ENCODE results near the gene TCEAL8.

Gene TCEAL8

GRCh38 chrX:103254921-103255493, at the start of gene TCEAL8:
Gene TCEAL8, minus strand, starts transcription at chrX:103255155. Its CDS starts 1,176 bp downstream, at chrX:103253979.
- DNase-seq (ENCODE audit: low read depth, low spot score): peak; percentile 82
- peak within 1 kb of the TSS; percentile 83 for H3K4me3 ChIP-seq (ENCODE audit: insufficient read length, low read depth)
- H3K4me1 ChIP-seq (ENCODE audit: insufficient read depth, insufficient read length): no peaks in the 10 kb centered on the region
- no peaks in the 10 kb centered on the region for H3K27me3 ChIP-seq (ENCODE audit: insufficient read depth, insufficient read length)
- no peaks in the 10 kb centered on the region for H3K9me3 ChIP-seq (ENCODE audit: insufficient read depth, low read length)
- H3K9ac ChIP-seq (ENCODE audit: insufficient read length, low read depth): peak within 1 kb of the TSS; percentile 94
- no peak for TF ChIP-seq SUZ12 (IDR thresholded peaks at IDR 0.05; ENCODE audit: extremely low read depth, insufficient read depth, insufficient read length)
- peaks cover 20% of the 10 kb centered on the region for H3K36me3 ChIP-seq (ENCODE audit: insufficient read depth, insufficient read length, low read length)

GRCh38 chrX:103304705-103305104, 49.8 kb upstream of the TCEAL8 start:
- Histone ChIP-seq H3K36me3 (ENCODE audit: insufficient read depth, insufficient read length, low read length) (peaks cover 4% of the 10 kb centered on the region), H3K4me1 (ENCODE audit: insufficient read depth, insufficient read length) (no peaks in the 10 kb centered on the region), H3K27me3 (ENCODE audit: insufficient read depth, insufficient read length) (no peaks in the 10 kb centered on the region), H3K9me3 (ENCODE audit: insufficient read depth, low read length) (no peaks in the 10 kb centered on the region), H3K4me3 (ENCODE audit: insufficient read length, low read depth) (no peak overlapping the region), H3K9ac (ENCODE audit: insufficient read length, low read depth) (no peak overlapping the region)
- TF ChIP-seq YY1 (IDR thresholded peaks at IDR 0.05; ENCODE audit: insufficient read depth, insufficient read length) (no peak), ZNF274 (IDR thresholded peaks at IDR 0.05; ENCODE audit: low read depth, low read length) (no peak), SUZ12 (IDR thresholded peaks at IDR 0.05; ENCODE audit: extremely low read depth, insufficient read depth, insufficient read length) (no peak)
- DNase-seq (ENCODE audit: low read depth, low spot score): no peak

- no peak for DNase-seq (ENCODE audit: low read depth, low spot score)
- no peaks in the 10 kb centered on the region for H3K4me1 ChIP-seq (ENCODE audit: insufficient read depth, insufficient read length)
- TF ChIP-seq SUZ12 (IDR thresholded peaks at IDR 0.05; ENCODE audit: extremely low read depth, insufficient read depth, insufficient read length): no peak
- TF ChIP-seq YY1 (IDR thresholded peaks at IDR 0.05; ENCODE audit: insufficient read depth, insufficient read length): no peak
- TF ChIP-seq ZNF274 (IDR thresholded peaks at IDR 0.05; ENCODE audit: low read depth, low read length): no peak
- no peaks in the 10 kb centered on the region for H3K27me3 ChIP-seq (ENCODE audit: insufficient read depth, insufficient read length)
- no peak overlapping the region for H3K9ac ChIP-seq (ENCODE audit: insufficient read length, low read depth)
- H3K4me3 ChIP-seq (ENCODE audit: insufficient read length, low read depth): no peak overlapping the region
- no peaks in the 10 kb centered on the region for H3K36me3 ChIP-seq (ENCODE audit: insufficient read depth, insufficient read length, low read length)
- H3K9me3 ChIP-seq (ENCODE audit: insufficient read depth, low read length): no peaks in the 10 kb centered on the region
Measured at GRCh38 chrX:103293118-103293517, 38.2 kb upstream of the TCEAL8 start.

GRCh38 chrX:103279624-103280023, 24.7 kb upstream of the TCEAL8 start:
- no peak overlapping the region for H3K9ac ChIP-seq (ENCODE audit: insufficient read length, low read depth)
- no peak overlapping the region for H3K4me3 ChIP-seq (ENCODE audit: insufficient read length, low read depth)
- H3K9me3 ChIP-seq (ENCODE audit: insufficient read depth, low read length): peaks cover 12% of the 10 kb centered on the region; the same call in 1 of the 2 replicates
- H3K4me1 ChIP-seq (ENCODE audit: insufficient read depth, insufficient read length): no peaks in the 10 kb centered on the region
- TF ChIP-seq YY1 (IDR thresholded peaks at IDR 0.05; ENCODE audit: insufficient read depth, insufficient read length) (no peak), SUZ12 (IDR thresholded peaks at IDR 0.05; ENCODE audit: extremely low read depth, insufficient read depth, insufficient read length) (no peak), ZNF274 (IDR thresholded peaks at IDR 0.05; ENCODE audit: low read depth, low read length) (no peak)
- DNase-seq (ENCODE audit: low read depth, low spot score): no peak
- H3K27me3 ChIP-seq (ENCODE audit: insufficient read depth, insufficient read length): no peaks in the 10 kb centered on the region
- H3K36me3 ChIP-seq (ENCODE audit: insufficient read depth, insufficient read length, low read length): no peaks in the 10 kb centered on the region

- Histone ChIP-seq H3K27me3 (ENCODE audit: insufficient read depth, insufficient read length) (no peaks in the 10 kb centered on the region), H3K4me1 (ENCODE audit: insufficient read depth, insufficient read length) (no peaks in the 10 kb centered on the region), H3K4me3 (ENCODE audit: insufficient read length, low read depth) (no peak within 1 kb of the TSS), H3K9me3 (ENCODE audit: insufficient read depth, low read length) (peaks cover 2% of the 10 kb centered on the region; the same call in 1 of the 2 replicates), H3K9ac (ENCODE audit: insufficient read length, low read depth) (no peak within 1 kb of the TSS), H3K36me3 (ENCODE audit: insufficient read depth, insufficient read length, low read length) (no peaks in the 10 kb centered on the region)
- no peak for TF ChIP-seq YY1 (IDR thresholded peaks at IDR 0.05; ENCODE audit: insufficient read depth, insufficient read length)
- DNase-seq (ENCODE audit: low read depth, low spot score): no peak
Measured at GRCh38 chrX:103276581-103277002, 21.6 kb upstream of the TCEAL8 start, which contains the start of gene TCEAL5. Gene TCEAL5, minus strand, starts transcription at chrX:103276750. Its CDS starts 2,187 bp downstream, at chrX:103274563.

- DNase-seq (ENCODE audit: low read depth, low spot score): no peak
- no peaks in the 10 kb centered on the region for H3K9me3 ChIP-seq (ENCODE audit: insufficient read depth, low read length)
- no peaks in the 10 kb centered on the region for H3K36me3 ChIP-seq (ENCODE audit: insufficient read depth, insufficient read length, low read length)
- no peak for TF ChIP-seq YY1 (IDR thresholded peaks at IDR 0.05; ENCODE audit: insufficient read depth, insufficient read length)
- TF ChIP-seq ZNF274 (IDR thresholded peaks at IDR 0.05; ENCODE audit: low read depth, low read length): no peak
- no peak for TF ChIP-seq SUZ12 (IDR thresholded peaks at IDR 0.05; ENCODE audit: extremely low read depth, insufficient read depth, insufficient read length)
- H3K9ac ChIP-seq (ENCODE audit: insufficient read length, low read depth): no peak overlapping the region
- no peak overlapping the region for H3K4me3 ChIP-seq (ENCODE audit: insufficient read length, low read depth)
- no peaks in the 10 kb centered on the region for H3K4me1 ChIP-seq (ENCODE audit: insufficient read depth, insufficient read length)
- H3K27me3 ChIP-seq (ENCODE audit: insufficient read depth, insufficient read length): no peaks in the 10 kb centered on the region
Measured at GRCh38 chrX:103275947-103276567, 21.1 kb upstream of the TCEAL8 start.

- Histone ChIP-seq H3K9ac (ENCODE audit: insufficient read length, low read depth) (no peak overlapping the region), H3K4me3 (ENCODE audit: insufficient read length, low read depth) (no peak overlapping the region), H3K36me3 (ENCODE audit: insufficient read depth, insufficient read length, low read length) (no peaks in the 10 kb centered on the region), H3K4me1 (ENCODE audit: insufficient read depth, insufficient read length) (no peaks in the 10 kb centered on the region), H3K27me3 (ENCODE audit: insufficient read depth, insufficient read length) (no peaks in the 10 kb centered on the region), H3K9me3 (ENCODE audit: insufficient read depth, low read length) (no peaks in the 10 kb centered on the region)
- TF ChIP-seq SUZ12 (IDR thresholded peaks at IDR 0.05; ENCODE audit: extremely low read depth, insufficient read depth, insufficient read length): no peak
- no peak for TF ChIP-seq ZNF274 (IDR thresholded peaks at IDR 0.05; ENCODE audit: low read depth, low read length)
- TF ChIP-seq YY1 (IDR thresholded peaks at IDR 0.05; ENCODE audit: insufficient read depth, insufficient read length): no peak
- no peak for DNase-seq (ENCODE audit: low read depth, low spot score)
Measured at GRCh38 chrX:103274284-103274683, 19.3 kb upstream of the TCEAL8 start.

Data from NT2/D1 (cell line).